Activated T-cell treated with anti-CD3 and anti-CD28 coated beads for 48 hours (primary cell): ENCODE data around the gene PNCK.
A peak's percentile ranks its signal among the peaks of the same experiment; 100 is the strongest.

ENCODE experiments used
- DNase-seq: peaks from one replicate; pipeline ENCODE4 v3.0.0-alpha.2; 2020; ENCODE audit warnings: low read depth

The PNCK gene

GRCh38 chrX:153640736-153641575 is 32.7 kb downstream of the PNCK start:
- no peak for DNase-seq

DNA sequence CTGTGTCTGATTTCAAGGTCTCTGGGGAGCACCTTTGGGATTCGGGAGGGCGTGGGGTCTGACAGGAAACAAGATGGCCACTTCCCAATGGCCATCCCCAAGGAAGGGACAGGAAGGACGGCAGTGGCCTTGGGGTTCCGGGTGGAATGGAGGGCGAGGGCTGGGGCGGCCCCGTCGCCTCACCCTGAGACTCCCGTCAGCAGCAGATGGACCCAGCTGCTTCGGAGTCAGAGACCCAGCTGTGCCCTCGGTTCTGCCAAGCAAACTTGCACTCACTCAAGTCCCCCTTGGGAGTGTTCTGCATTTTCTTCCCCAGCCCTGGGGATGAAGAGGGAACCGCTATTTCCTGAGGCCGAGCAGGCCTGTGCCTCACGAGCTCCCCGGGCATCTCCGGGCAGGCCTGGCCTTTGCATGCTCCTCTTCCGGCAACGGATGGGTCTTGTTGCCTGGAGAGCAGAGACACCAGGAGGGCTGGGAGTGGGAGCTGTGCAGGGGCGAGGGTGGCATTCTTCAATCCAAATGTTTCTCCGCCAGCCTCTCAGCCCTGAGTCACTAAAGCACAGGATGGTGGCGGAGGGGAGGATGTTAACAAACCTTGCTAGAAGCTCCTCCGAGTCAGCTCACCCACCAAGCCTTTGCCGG is 33.4 kb downstream of the PNCK start:
- no peak for DNase-seq

DNA sequence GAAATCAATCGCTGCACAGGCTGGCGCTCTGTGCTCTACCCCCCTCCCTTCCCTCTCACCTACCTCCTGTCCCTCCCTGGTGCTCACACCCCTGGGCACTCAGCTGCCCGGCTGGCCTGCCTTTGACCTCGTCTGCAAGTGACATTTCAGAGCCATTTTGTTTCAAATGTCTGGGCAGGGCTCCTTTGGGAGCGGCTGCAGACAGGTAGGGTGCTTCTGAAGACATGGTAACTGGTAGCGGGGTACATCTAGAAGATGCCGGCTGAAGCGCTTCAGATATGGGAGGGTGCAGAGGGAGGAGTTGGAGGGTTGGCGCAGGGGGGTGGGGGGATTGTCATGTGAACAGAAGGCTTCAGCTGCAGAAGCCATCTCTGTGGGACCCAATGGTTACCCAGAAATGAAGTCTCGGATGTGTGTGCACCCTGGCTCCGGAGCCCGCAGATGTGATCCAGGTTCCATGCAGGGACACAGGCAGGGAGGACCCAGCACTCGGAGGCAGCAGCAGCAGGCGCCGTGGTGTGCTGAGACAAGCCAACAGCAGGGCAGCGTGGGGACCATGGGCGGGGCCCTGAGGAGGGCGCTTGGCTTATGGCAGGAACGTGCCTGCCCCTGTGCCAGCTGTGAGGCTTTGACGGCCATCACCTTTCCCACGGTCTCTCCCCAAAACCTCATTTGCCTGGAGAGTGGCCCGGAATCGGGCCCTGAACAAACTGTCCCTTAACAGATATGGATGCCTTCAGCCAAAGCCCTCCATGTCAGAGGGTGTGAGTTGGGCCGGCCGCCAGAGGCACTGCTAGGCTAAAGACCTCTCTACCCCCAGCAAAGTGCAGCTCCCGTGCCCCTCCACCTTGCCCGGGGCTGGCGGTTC is 34.2 kb downstream of the PNCK start:
- no peak for DNase-seq

DNA sequence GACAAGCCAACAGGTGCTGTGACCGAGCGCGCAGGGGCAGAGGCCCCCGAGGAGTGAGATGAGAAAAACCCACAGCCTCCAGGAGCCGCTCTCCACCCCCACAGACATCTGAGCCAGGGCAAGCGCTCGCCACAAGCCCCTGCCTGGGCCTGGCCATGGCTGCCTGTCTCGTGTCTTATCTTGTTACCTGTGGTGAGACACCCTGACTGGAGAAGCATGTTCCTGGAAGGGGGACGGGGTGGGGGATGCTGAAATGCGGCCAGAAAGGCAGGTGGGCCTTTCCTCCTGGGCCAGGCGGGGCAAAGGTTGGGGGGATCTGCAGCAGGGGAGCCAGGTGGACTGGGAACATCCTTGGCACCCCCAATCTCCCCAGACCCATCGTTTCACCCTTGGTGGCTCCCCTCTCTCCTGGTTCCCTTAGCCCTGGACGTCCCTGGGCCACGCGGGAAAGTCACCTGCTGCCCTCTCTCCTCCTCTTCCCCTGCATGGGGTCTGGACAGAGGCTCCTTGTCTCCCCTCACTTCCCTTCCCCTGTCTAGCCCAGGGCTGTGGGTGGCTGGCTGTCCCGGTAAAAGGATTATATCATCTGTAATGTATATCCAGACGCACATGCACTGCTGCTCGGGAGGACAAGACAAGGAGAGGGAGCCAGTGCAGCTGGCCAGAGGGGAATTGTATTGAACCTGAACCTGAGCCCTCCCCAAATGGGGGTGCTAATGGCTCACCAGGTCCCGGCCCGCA is 35.0 kb downstream of the PNCK start:
- DNase-seq, result no peak

GRCh38 chrX:153638041-153638371 is 35.6 kb downstream of the PNCK start:
- no peak for DNase-seq

- DNase-seq, result no peak
Observed at GRCh38 chrX:153637121-153638040, 36.2 kb downstream of the PNCK start.

DNA sequence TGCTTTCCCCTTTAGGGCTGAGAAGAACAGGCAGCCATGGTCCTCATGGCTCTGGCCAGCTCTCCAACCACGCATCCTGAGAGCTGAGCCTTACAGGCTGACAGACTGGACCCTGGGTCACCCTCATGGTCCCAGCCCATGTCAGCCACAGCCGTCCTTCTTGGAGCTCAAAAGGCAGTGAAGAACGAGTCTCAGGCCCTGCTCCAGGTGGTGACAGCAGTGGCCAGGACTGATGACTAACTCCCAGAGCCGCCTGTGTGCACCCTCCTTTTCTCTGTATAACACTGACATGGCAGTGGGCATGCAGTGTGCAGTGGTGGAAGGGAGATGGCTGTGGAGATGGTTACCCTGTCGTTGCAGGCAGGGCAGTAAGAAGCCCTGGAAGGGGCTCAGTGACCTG is 36.9 kb downstream of the PNCK start:
- no peak for DNase-seq

- DNase-seq, result peak; percentile 17
Observed at GRCh38 chrX:153635788-153636668, 37.6 kb downstream of the PNCK start.

DNA sequence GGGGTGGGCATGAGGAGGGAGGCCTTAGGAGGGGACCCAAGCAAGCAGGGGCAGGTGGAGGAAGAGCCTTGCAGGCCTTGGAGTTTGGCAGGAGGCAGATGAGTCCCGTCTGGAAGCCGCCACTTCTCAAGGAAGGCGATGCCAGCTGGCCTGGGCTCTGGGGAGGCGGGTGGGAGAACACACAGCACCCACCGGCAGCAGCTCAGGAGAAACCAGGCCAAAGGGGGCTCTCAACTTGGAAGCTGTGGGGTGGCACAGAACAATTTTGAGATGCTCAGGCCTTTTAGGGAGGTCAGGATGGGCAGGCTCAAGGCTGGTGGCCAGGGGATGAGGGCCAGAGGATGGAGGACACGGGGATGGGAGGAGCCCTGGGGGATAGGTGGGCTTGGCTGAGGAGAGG is 38.2 kb downstream of the PNCK start:
- DNase-seq, result no peak

GRCh38 chrX:153634832-153635231 is 38.8 kb downstream of the PNCK start:
- no peak for DNase-seq

DNA sequence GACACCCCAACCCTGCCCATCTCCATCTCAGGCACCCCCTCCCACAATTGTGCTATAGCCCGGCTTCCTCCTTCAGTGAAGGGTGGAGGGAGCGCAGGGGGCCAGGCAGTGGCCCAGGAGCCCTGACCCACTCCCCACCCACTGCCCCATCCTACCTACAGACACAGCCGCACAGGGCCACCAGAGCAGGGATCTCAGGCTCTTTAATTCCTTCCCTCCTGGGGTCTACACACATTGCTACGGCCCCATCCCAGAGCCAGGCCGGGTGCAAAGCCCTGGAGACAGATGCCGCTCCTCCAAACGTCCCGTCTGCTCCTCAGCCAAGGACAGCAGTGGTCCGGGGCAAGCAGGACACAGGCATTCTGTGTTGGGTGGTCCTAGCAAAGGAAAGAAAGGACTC is 39.4 kb downstream of the PNCK start:
- DNase-seq, result no peak

- no peak for DNase-seq
Observed at GRCh38 chrX:153633607-153634180, 39.9 kb downstream of the PNCK start.

DNA sequence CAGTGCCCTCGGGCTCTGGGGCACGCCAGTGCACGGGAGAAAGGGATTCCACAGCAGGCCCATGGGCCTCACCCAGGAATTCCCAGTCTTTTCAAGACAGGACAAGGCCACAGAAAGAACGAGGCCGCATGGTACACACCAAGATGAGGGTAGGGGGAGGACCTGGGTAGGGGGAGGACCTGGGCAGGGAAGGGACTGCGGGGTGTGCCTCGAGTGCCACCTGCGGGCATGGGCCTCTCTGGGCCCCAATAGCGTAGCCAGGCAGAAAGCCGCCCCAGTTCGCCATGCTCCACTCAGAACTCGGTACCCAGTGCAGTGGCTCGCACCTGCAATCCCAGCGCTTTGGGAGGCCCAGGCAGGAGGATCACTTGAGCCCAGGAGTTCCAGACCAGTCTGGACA is 40.6 kb downstream of the PNCK start:
- no peak for DNase-seq

GRCh38 chrX:153632595-153632946 is 41.0 kb downstream of the PNCK start:
- no peak for DNase-seq

DNA sequence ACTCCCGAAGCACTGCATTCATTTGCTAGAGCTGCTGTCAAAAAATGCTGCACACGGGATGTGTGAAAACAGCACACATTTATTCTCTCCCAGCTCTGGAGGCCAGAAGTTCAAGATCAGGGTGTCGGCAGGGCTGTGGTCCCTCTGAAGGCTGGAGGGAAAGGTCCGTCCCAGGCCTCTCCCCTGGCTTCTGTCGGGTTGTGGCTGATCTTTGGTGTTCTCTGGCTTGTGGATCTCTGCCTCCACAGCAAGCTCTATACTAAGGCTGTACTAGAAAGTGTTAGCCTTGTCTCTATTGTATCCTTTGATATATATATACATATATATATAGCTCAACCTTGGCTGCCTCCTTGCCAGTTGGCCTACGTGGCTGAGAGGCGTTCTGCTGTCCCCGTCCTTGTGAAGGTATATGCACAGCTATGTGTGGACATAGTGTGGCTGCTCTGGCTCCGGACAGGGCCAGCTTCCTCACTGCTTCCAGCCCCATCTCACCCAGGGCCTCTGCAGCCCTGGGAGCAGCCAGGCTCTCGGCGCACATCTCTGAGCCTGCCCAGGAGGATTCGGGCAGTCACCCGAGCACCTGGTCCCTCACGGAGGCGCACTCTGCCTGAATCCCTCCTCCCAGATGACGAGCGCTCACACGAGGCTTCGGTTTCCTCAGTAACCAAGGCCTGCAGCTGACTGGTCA is 41.6 kb downstream of the PNCK start:
- no peak for DNase-seq

GRCh38 chrX:153631346-153631745 is 42.3 kb downstream of the PNCK start:
- DNase-seq, result no peak

- DNase-seq, result no peak
Observed at GRCh38 chrX:153628665-153629064, 44.9 kb downstream of the PNCK start.

DNA sequence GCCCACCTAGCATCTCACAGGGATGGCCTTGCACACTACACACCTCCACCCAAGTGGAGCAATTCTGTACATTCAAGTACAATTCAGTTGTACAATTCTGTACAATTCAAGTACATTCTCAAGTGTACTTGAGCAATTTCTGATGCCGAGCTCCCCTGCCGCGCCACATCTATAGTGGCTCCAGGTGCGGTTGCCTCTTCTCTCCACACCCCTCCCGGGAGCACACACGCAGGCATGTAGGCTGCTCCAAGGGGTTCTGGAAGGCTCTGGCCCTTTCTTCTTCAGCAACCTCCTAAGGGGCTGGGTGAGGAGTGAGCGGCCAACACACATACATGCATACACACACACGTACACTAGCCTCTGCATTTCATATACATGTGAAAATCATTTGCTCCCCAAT is 45.5 kb downstream of the PNCK start:
- DNase-seq, result no peak

GRCh38 chrX:153627675-153628111 is 45.9 kb downstream of the PNCK start:
- DNase-seq, result no peak
